HG02840 (cell line): ENCODE data around the gene PRG3.

Experiments used
- ATAC-seq: cut with Tn5 transposase; IDR thresholded peaks from one replicate; pipeline ENCODE4 v1.9.1; 2021; ENCODE audit warnings: mild to moderate bottlenecking, moderate library complexity, moderate number of reproducible peaks; ENCODE audit not compliant: unreplicated experiment, low FRiP score

Gene PRG3

DNA sequence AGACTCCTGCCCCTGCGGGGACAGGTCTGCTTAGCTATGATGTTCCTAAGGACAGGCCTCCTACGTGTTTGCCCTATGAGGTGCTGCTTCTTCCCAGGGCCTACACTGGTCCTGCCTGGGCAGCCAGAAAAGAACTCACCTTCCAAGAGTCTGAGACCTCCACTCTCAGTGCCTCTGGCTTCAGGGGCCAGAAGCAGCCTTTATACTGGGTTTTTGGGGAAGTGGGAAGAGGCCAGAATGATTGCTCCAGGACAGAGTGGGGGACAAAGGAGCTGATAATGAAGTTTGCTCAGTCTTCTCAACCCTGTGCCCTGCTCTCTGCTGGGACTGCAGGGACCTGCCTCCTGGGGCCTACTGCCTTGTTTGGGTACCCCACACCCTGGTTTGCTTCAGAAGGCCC, at the start of gene PRG3:
TSS of gene PRG3 (minus strand) at position 176 of the 400 bp plus-strand sequence. CDS start 442 bp downstream, outside the sequence.
- no peak for ATAC-seq

- ATAC-seq = no peak
These were observed 49.0 kb upstream of the PRG3 start for GRCh38 chr11:57429946-57430345.

DNA sequence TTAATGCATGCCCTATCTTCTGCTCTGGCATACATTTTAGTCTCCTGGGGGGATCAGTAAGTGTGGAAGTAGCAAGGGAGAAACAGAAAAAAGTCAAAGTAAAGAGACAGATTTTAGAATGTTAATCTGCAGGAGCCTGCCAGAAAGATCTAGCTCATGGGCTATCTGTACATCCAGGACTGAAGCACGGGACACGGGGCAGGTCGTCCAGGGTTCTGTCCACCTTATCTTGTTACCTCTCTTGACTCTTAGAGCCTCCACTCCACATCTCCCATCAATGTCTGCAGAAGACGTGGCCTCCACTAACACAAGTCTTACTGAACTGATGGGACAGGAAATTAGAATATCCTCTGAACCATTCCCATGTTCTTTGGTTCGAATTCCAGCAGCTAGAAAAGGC, 47.7 kb upstream of the PRG3 start:
- ATAC-seq = no peak

DNA sequence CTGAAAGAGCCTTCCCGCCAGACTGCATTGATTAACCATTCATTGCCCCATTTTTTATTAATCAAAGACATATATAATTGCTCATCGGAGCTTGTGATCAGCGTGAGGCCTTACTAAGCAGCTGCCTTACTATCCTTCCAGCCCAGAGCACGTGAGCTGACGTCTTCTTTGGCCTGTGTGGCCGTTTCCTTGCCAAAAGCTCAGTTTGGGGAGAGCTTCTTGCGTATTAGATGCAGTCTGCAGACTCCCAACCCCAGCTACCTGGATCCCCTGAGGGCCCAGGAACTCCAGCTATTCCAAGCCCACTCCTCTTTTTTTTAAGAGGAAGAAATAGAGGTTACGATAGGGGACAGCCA, 46.8 kb upstream of the PRG3 start:
- ATAC-seq = no peak

DNA sequence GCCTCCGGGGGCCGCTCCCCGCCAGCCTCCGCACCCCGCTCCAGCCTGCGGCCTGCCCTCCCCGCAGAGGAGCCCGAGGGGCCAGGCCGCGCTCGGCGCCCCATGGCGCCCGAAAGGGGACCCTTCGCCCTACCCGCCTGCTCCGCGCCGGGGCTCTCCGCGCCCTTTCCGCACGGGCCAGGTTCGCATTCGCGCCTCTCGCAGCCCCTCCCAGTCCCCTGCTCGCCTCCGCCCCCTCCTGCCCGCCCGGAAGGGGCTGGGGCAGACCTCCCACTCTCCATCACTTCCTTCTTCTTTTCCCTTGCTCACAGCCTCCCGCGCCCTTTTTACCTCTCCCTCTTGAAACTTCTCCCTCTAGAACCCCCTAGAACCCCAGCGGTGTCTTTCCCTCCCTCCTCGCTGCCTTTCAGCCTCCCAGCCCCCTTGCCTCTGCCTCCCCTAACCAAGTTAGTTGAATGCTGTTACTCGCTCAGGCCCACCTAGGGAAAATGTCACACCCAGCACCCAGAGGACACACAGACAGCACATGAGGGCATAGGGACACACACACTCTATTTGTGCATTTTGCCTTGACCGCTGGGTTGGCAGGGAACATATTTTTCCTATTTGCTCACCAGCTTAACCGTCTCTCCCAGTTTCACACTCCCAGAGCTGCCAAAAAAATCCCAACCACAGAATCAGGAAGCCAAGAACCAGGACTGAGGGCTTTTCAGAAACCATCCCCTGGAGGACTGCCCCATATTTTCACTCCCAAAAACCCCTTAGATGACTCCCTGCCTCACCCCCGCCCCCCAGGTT, 46.2 kb upstream of the PRG3 start, which contains the start of gene SLC43A3:
TSS of gene SLC43A3 (minus strand) at position 193 of the 798 bp plus-strand sequence. CDS start 949 bp downstream, outside the sequence.
- peak; percentile 43 for ATAC-seq

DNA sequence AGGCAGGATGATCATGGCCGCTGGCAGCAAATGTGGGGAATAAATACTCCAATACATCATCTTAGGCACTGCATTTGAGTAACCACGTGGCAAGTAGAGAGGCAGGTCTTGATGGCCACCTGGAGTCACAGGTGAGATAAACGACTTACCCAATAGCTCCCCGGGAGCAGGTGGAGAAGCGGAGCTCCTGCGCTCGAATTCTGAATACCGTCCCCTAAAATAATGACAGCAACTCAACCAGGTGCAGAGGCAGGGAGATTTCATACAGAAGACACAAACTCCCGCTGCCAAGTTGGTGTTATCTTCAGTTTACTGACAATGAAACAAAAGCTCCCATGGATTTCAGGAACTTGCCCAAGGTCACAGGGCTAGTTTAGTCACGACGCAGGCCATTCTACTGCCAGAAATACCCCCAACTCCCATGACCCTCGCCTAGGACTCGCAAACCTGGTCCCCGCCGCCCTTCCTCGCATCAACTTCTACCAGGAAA, 45.5 kb upstream of the PRG3 start:
- no peak for ATAC-seq

- ATAC-seq = no peak
These were observed 44.9 kb upstream of the PRG3 start for GRCh38 chr11:57425565-57426438.

DNA sequence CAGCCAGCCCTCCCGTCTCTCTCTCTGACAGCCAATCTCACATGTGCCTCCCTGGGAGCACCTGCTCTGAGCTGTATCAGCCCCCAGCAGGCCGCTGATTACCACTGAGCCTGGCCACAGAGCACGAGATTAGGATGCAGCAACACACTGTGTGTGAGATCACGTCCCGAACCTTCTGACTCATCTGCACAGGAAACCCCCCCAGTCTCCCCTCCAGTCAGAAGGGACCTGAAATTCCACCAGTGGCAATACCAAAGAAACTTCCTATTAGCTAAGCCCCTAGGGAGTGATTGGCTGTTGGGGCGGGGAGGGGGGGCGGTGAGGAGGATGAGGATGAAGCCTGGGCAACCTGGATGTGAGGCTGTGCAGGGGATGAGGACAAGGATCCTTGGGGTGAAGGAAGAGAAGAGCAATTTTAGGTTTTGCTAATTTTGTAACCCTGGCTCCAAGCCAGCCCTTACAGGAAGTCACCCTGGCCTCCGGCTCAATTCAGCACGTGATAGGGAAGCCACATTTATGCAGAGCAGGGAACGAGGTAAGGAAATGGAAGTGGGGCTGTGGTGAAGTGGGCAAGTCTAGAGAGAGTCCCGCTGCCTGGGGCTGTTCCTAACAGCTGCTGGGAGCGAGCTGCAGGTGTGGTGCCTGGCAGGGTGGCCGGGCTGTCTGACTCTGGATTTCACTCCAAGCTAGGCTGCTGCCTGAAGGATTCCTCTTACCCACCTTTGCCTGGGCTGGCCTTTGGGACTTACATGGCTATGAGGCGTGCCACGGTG, 44.0 kb upstream of the PRG3 start:
- ATAC-seq = peak; percentile 94

DNA sequence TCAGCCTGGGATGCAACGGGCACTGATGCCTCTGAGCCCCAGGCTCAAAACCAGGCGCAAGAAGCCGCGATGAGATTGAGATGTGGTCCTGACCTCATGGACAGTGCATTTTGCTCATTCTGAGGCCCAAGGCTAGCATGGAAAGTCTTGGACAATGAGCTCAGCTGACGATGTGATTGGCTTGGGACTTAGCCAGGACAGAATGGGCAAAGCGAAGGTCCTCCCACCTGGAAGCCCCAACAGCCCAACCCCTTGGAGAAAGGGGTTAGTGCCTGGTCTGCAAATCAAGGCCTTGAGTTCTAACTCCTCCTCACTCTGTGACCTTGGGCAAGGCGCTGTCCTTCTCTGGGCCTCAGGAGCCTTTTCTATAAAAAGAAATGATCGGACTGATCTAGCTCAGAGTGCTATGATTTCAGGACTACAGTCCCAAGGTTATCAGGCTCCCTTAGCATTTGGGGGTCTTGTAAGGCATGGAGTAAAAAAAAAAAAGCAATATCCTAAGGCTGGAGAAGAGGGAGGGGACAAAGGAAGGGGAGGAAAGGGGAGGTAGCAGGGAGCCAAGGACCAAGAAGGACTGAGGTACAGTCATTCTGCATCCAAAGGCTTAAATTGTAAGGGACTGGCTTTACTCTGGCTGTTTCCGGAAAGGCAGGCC, 43.3 kb upstream of the PRG3 start:
- no peak for ATAC-seq

- no peak for ATAC-seq
These were observed 41.7 kb upstream of the PRG3 start for GRCh38 chr11:57422669-57423068.

DNA sequence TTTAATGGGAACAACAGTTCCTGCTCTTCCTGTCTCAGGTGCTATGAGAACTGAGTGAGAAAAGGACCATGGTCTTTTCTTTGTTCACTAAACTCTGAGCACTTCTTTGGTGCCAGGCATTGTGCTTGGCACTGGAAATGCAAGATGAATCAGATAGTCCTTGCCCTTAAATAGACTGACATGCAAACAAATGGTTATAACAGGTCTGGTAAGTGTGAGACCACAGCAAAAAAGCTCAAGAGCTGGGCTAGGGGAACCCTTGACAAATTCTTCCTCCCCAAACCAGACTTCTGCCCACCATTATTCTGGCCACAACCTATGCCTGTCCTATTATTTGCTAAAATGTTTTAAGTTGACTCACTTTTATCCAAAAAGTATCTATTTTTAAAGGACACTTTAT, 40.9 kb upstream of the PRG3 start:
- no peak for ATAC-seq

GRCh38 chr11:57421066-57421465, 40.1 kb upstream of the PRG3 start:
- no peak for ATAC-seq

DNA sequence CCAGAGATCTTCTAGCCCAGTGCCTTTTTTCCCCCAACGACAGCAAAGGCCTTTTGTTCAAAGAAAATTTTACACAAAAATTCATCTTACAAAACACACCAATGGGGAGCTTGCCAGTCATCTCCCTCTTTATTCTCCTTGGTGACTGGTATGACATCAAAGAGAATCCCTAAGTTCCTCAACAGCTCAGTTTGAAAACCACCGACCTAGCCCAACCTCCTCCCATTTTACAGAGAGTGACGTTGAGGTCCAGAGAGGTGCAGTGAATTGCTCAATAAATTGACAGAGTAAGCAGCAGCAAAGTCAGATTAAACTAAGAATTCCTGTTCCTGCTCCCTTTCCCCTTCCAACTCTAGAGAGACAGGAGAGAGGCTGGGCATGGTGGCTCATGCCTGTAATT, 38.2 kb upstream of the PRG3 start:
- no peak for ATAC-seq

- ATAC-seq = no peak
These were observed 37.2 kb upstream of the PRG3 start for GRCh38 chr11:57418131-57418530.

DNA sequence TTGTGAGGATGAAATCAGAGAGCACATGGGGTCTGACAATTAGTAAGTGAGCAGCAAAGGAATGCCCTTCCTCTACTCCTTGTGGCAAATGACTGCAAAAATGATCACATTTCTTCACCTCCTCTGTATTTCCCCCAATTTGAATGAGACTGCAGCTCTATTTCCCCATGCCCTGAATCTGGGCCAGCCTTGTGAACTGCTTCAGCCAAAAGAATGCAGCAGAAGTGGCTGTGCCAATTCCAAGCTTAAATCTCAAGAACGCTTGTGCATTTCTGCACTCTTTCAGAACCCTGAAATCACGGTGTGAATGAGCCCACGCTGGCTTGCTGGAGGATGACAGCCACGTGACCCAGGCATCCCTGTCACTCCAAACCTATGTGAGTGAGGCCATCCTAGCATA, 36.1 kb upstream of the PRG3 start:
- ATAC-seq = no peak

DNA sequence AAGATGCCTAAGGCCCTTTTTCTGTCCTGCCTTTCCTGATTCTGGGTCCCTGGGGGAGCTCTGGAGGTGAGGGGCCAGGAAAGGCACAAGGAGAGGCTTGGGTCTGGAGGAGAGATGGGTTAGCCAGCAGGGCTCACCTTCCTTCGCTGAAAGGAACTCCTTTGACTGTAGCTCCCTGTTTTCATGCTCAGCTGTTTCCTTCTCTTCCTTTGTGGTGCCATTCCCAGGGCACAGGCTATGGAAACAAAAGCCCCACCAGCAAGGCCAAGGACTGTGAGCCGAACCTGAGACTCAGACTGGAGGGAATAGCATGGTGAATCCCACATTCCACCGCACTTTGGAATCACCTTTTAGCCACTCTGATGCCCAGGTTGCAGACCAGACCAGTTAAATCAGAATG, 35.5 kb upstream of the PRG3 start:
- ATAC-seq = no peak

GRCh38 chr11:57414612-57415212, 33.8 kb upstream of the PRG3 start:
- ATAC-seq = no peak

- ATAC-seq = no peak
These were observed 32.7 kb upstream of the PRG3 start for GRCh38 chr11:57413681-57414080.

GRCh38 chr11:57410287-57410686, 29.3 kb upstream of the PRG3 start:
- no peak for ATAC-seq
